Fibroblast of pulmonary artery (primary cell): Measurements from ENCODE around the gene IFNA17.
"Not testable (repeated sequence)": the region's sequence is repeated elsewhere in the genome, so short reads cannot be mapped to it uniquely, and the experiment has no call there.

Experiments
- DNase-seq: peaks from one replicate; pipeline ENCODE4 v3.0.0-alpha.2; 2010; ENCODE audit warnings: low read depth
- H3K4me3 ChIP-seq: replicated peaks from 2 replicates; pipeline ENCODE4 v1.5.1; 2011; ENCODE audit warnings: low read depth, mild to moderate bottlenecking, control low read depth, low read length, moderate library complexity
- TF ChIP-seq, protein P1 (sequence below): IDR thresholded peaks from 2 replicates; pipeline ENCODE4 v1.5.1; 2011; ENCODE audit warnings: mild to moderate bottlenecking, control low read depth, low read length, inconsistent platforms; ENCODE audit errors: missing control alignments

The IFNA17 gene

GRCh38 chr9:21255538-21256212 is 27.7 kb upstream of the IFNA17 start:
- TF ChIP-seq, protein P1, sequence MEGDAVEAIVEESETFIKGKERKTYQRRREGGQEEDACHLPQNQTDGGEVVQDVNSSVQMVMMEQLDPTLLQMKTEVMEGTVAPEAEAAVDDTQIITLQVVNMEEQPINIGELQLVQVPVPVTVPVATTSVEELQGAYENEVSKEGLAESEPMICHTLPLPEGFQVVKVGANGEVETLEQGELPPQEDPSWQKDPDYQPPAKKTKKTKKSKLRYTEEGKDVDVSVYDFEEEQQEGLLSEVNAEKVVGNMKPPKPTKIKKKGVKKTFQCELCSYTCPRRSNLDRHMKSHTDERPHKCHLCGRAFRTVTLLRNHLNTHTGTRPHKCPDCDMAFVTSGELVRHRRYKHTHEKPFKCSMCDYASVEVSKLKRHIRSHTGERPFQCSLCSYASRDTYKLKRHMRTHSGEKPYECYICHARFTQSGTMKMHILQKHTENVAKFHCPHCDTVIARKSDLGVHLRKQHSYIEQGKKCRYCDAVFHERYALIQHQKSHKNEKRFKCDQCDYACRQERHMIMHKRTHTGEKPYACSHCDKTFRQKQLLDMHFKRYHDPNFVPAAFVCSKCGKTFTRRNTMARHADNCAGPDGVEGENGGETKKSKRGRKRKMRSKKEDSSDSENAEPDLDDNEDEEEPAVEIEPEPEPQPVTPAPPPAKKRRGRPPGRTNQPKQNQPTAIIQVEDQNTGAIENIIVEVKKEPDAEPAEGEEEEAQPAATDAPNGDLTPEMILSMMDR: no peak
- H3K4me3 ChIP-seq: no peak overlapping the region
- DNase-seq: no peak

DNA sequence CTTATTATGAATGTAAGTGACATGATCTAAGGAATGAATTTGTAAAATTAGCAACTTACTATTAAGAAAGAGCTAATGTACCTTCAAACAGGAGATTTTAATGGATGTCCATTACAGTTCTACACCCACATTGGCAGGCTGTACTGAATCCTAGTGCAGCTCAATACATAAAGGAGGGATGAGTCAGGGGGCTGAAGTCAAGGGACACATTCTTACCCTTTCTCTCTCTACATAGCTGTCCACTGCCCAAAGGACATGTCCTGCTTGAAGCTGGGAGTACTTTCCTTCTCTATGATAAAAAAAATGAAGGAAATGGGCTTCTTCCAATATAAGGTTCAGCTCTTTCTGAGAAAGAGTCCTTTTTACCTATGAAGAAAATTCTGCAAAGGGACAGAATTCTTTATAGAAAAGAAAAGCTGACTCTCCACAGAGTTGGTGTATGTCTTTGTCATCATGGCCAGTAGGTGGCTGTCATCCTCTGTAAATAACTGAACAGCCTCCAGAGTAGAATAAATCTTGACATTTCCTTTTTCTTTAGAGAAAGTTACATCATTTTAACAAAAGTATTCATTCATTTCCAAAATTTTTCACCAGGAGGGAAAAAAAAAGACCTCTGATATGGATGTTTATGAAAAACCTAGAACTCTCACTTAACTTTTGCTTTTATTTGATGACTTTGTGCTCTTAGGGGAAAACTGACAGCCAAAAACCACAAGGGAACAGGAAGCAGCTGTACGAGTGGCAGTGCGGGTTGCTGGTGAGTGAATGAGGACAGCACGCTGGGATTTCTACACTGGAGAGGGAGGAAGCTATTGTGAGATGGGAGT is 24.9 kb upstream of the IFNA17 start:
- TF ChIP-seq, protein P1: peak; percentile 51
- peak overlapping the region; percentile 13 for H3K4me3 ChIP-seq
- DNase-seq: peak; percentile 49

DNA sequence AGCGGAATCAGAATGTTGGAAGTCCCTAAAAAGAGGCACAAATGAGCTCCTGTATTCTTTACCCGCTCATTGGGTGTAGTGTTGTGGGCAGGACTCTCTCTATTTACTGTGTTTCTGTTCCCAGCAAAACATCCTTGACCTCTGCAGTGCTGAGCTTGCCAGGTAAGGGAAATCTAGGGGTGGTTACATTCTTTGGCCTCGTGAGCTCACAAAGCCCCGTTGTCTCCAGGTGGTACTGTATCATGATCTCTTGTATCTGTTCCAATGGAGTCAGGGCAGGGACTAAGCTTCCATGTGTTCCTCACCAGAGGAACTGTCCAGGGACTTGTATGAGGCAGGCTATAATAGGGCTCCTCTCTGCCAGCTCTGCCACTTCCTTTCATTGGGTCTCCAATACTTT is 23.6 kb upstream of the IFNA17 start:
- H3K4me3 ChIP-seq: no peak overlapping the region
- DNase-seq: no peak
- TF ChIP-seq, protein P1: no peak

- no peak overlapping the region for H3K4me3 ChIP-seq
- DNase-seq: no peak
- TF ChIP-seq, protein P1: no peak
Measured at GRCh38 chr9:21251190-21251589, 23.2 kb upstream of the IFNA17 start.

DNA sequence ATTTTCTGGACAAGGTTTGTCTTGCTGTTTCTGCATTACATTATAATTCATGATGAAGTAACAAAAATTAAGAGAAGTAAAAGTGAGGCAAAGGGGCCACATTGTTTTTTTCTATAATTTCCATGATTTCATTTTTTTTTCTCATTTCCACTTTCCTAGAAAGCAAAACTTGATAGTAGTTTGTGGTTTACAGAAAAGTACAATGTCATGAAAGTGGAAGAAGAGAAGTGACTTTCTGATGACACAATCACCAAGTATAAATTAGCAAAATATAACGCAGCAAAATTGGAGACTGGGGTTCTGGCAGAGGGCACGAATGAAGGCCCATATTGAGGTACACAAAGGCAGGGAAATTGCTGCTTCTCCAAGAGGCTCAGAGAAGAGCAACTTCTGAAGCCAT is 16.8 kb upstream of the IFNA17 start:
- TF ChIP-seq, protein P1: no peak
- DNase-seq: no peak
- no peak overlapping the region for H3K4me3 ChIP-seq

DNA sequence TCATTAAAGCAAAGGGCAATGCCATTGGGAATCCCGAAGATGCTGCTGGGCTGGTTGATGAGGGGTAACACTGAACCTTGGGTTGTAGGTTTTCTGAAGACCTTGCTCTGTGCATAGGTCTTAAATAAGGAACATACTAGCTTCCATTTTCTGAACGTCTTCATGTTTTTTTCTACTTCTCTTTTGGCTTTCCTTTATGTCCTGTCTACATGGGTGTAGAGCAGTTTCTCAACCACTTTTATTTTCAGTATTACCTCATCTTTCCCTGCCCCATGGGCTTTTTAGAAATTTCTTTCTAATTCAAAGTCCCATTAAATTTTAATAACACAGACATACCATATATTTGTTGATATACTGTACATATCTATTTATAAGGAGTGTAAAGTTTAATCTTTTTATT is 11.9 kb upstream of the IFNA17 start, which contains the start of gene IFNA14:
Gene IFNA14, minus strand, starts transcription at position 95 of the 400 bp plus-strand sequence. Its CDS starts 70 bp downstream, at position 25.
- no peak for DNase-seq
- TF ChIP-seq, protein P1: no peak
- no peak within 1 kb of the TSS for H3K4me3 ChIP-seq

DNA sequence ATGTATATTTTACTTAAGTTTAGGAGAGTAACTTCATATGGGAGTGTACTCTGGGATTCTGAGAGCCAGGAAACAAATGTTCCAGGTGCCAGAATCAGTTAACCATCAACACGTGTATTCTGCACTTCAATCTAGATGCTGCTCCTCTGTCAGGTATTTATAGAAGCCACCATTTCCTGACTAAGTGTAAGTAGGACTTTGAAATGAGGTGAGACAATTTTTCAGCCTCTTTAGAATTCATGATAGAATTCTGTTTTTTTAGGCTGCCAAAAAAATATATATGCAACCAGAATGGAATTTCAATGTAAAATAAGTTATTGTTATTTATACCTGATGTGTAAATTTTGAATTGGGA is 8.3 kb upstream of the IFNA17 start:
- not testable (repeated sequence) for DNase-seq, H3K4me3 ChIP-seq
